GM12878 (cell line): ENCODE results near the gene PLA2G2E. TPM values are rescaled to one million over a fixed set of nuclear protein-coding genes. Genes with fewer than 3 reads are reported as not detected.

Experiments used
- ATAC-seq: fragments of 200-7000 bp; cut with Tn5 transposase; 3 replicates; pipeline ENCODE4 v1.9.1; 2020; ENCODE audit warnings: mild to moderate bottlenecking, moderate library complexity
- BruUV-seq: library from RNA; stranded (reverse); fragments of 400-500 nt; replicated peaks from 2 replicates; lab custom pipeline; 2021; lab: Mats Ljungman, UMichigan
- CTCF ChIA-PET: fragments of 300-600 bp; sonication (Branson Sonifier 250); formaldehyde crosslinking; extraction: SDS; loops from one replicate; lab custom pipeline; 2021; ENCODE audit warnings: inconsistent platforms; lab: Yijun Ruan, JAX
- POLR2A ChIA-PET: fragments of 350-600 bp; formaldehyde crosslinking; extraction: SDS; loops from one replicate; lab custom pipeline; 2021; ENCODE audit warnings: inconsistent platforms; lab: Charles Lee
- RAD21 ChIA-PET: fragments of 300-600 bp; sonication (Branson Sonifier 250); formaldehyde crosslinking; loops from one replicate; lab custom pipeline; 2023; ENCODE audit warnings: antibody characterized with exemption; ENCODE audit not compliant: unreplicated experiment; lab: Charles Lee
- SMC1A ChIA-PET: fragments of 300-600 bp; sonication (Branson Sonifier 250); formaldehyde crosslinking; loops from one replicate; lab custom pipeline; 2023; ENCODE audit not compliant: unreplicated experiment, uncharacterized antibody; lab: Charles Lee
- DNase-seq: peaks from one replicate; pipeline ENCODE4 v3.0.0-alpha.2; 2011; ENCODE audit warnings: low read depth, low spot score
- FAIRE-seq: peaks from 3 replicates; lab custom pipeline; 2011; peaks lifted over from hg19 to GRCh38; lab: Jason Lieb, UNC
- H2AFZ ChIP-seq: 2 replicates; pipeline ENCODE4 v1.6.0; 2011; ENCODE audit warnings: low read depth, low read length, control low read depth; ENCODE audit not compliant: control insufficient read depth
- H3K27ac ChIP-seq: 2 replicates; pipeline ENCODE4 v1.5.1; 2011; ENCODE audit warnings: control low read depth; ENCODE audit not compliant: control insufficient read depth, insufficient read depth
- H3K27me3 ChIP-seq, 2 experiments: replicated peaks in 1 of 2; 2 replicates each; pipeline versions ENCODE4 v1.6.0 to v1.6.1; 2011; ENCODE audit warnings: low read length in 1 of 2; ENCODE audit not compliant: control insufficient read depth in 2 of 2, insufficient read depth in 2 of 2
- H3K36me3 ChIP-seq, 2 experiments: 2 replicates each; pipeline ENCODE4 v1.5.1; 2011; ENCODE audit warnings: low read length in 1 of 2; ENCODE audit not compliant: control insufficient read depth in 2 of 2, insufficient read depth in 2 of 2
- H3K4me1 ChIP-seq: 2 replicates; pipeline ENCODE4 v1.6.1; 2011; ENCODE audit warnings: mild to moderate bottlenecking, low read length, moderate library complexity, mixed read lengths; ENCODE audit not compliant: control insufficient read depth, insufficient read depth
- H3K4me2 ChIP-seq: 2 replicates; pipeline ENCODE4 v1.6.0; 2011; ENCODE audit warnings: control low read depth; ENCODE audit not compliant: control insufficient read depth, insufficient read depth
- H3K4me3 ChIP-seq: fragments of 200-600 bp; sonication (generic); 2 replicates; pipeline ENCODE4 v1.5.1; 2016
- H3K79me2 ChIP-seq: 2 replicates; pipeline ENCODE4 v1.6.0; 2011; ENCODE audit warnings: low read length; ENCODE audit not compliant: control insufficient read depth, insufficient read depth
- H3K9ac ChIP-seq: 2 replicates; pipeline ENCODE4 v1.8.0; 2011; ENCODE audit warnings: low read length, control low read depth, mixed read lengths; ENCODE audit not compliant: control insufficient read depth, insufficient read depth
- H3K9me3 ChIP-seq: replicated peaks from 3 replicates; pipeline ENCODE4 v1.5.1; 2011; ENCODE audit warnings: mild to moderate bottlenecking, low read length; ENCODE audit not compliant: control insufficient read depth, insufficient read depth
- H4K20me1 ChIP-seq: 2 replicates; pipeline ENCODE4 v1.6.0; 2011; ENCODE audit not compliant: control insufficient read depth, insufficient read depth
- CEBPB ChIP-seq, 2 experiments: fragments of 150-350 bp in 1 of 2; IDR thresholded peaks; 2 replicates each; pipeline ENCODE4 v1.6.1; 2012 to 2014; ENCODE audit warnings: low read depth in 2 of 2, low read length in 2 of 2, borderline replicate concordance in 1 of 2, inconsistent platforms in 1 of 2
- CREB1 ChIP-seq: IDR thresholded peaks from 2 replicates; pipeline ENCODE4 v1.6.1; 2012; ENCODE audit warnings: low read depth, mild to moderate bottlenecking, inconsistent platforms
- E2F8 ChIP-seq: fragments of 450-650 bp; IDR thresholded peaks from 2 replicates; pipeline ENCODE4 v1.6.1; 2018; ENCODE audit warnings: mild to moderate bottlenecking, low read depth, moderate library complexity; ENCODE audit not compliant: partially characterized antibody
- FOXK2 ChIP-seq: fragments of 450-650 bp; IDR thresholded peaks from 2 replicates; pipeline ENCODE4 v1.6.1; 2017; ENCODE audit warnings: mild to moderate bottlenecking, moderate library complexity
- HDGF ChIP-seq: fragments of 450-650 bp; IDR thresholded peaks from 2 replicates; pipeline ENCODE4 v1.6.1; 2016; ENCODE audit warnings: antibody characterized with exemption
- IRF4 ChIP-seq: IDR thresholded peaks from 2 replicates; pipeline ENCODE4 v1.6.1; 2011; ENCODE audit warnings: low read depth, low read length
- MEF2B ChIP-seq: fragments of 450-650 bp; IDR thresholded peaks from 2 replicates; pipeline ENCODE4 v1.6.1; 2018; ENCODE audit warnings: mild to moderate bottlenecking, moderate library complexity; ENCODE audit not compliant: partially characterized antibody, poor library complexity, severe bottlenecking
- NR2F1 ChIP-seq: fragments of 450-650 bp; conservative IDR thresholded peaks from 2 replicates; pipeline ENCODE4 v1.6.1; 2017; ENCODE audit warnings: mild to moderate bottlenecking
- PAX8 ChIP-seq: fragments of 450-650 bp; IDR thresholded peaks from 2 replicates; pipeline ENCODE4 v1.6.1; 2017; ENCODE audit warnings: mild to moderate bottlenecking, moderate library complexity
- POU2F2 ChIP-seq: IDR thresholded peaks from 3 replicates; pipeline ENCODE4 v1.6.1; 2011; ENCODE audit warnings: low read depth, mild to moderate bottlenecking, low read length, borderline replicate concordance
- RAD21 ChIP-seq: IDR thresholded peaks from 2 replicates; pipeline ENCODE4 v1.6.1; 2011; ENCODE audit warnings: mild to moderate bottlenecking, low read depth, low read length, moderate library complexity; ENCODE audit not compliant: insufficient read depth
- RB1 ChIP-seq: fragments of 450-650 bp; formaldehyde crosslinking; IDR thresholded peaks from 2 replicates; pipeline ENCODE4 v1.6.1; 2017; ENCODE audit warnings: mild to moderate bottlenecking, borderline replicate concordance
- RELB ChIP-seq: fragments of 450-650 bp; IDR thresholded peaks from 2 replicates; pipeline ENCODE4 v1.6.1; 2017; ENCODE audit warnings: low read depth, mild to moderate bottlenecking, moderate library complexity
- SIX5 ChIP-seq: IDR thresholded peaks from 2 replicates; pipeline ENCODE4 v1.6.1; 2011; ENCODE audit warnings: mild to moderate bottlenecking, low read depth, low read length, moderate library complexity; ENCODE audit not compliant: severe bottlenecking
- SMARCA5 ChIP-seq: fragments of 450-650 bp; IDR thresholded peaks from 2 replicates; pipeline ENCODE4 v1.6.1; 2017; ENCODE audit warnings: mild to moderate bottlenecking
- SP1 ChIP-seq: IDR thresholded peaks from one replicate; pipeline ENCODE4 v1.6.1; 2011; ENCODE audit warnings: low read depth, low read length
- SPI1 ChIP-seq: IDR thresholded peaks from 2 replicates; pipeline ENCODE4 v1.6.1; 2011; ENCODE audit warnings: low read depth, mild to moderate bottlenecking, low read length, moderate library complexity, borderline replicate concordance; ENCODE audit not compliant: insufficient read depth
- SRF ChIP-seq, 2 experiments: IDR thresholded peaks; 2 replicates each; pipeline ENCODE4 v1.6.1; 2011; ENCODE audit warnings: low read depth in 2 of 2, low read length in 2 of 2, mild to moderate bottlenecking in 1 of 2, moderate library complexity in 1 of 2
- TCF12 ChIP-seq: IDR thresholded peaks from 2 replicates; pipeline ENCODE4 v1.6.1; 2011; ENCODE audit warnings: low read depth, mild to moderate bottlenecking, low read length
- USF2 ChIP-seq: IDR thresholded peaks from 2 replicates; pipeline ENCODE4 v1.6.1; 2011; ENCODE audit warnings: low read depth, low read length, improper control_type of control experiment, borderline replicate concordance
- WGBS: methylation state at CpG from one replicate; pipeline ENCODE4 v1.1.6; 2016; ENCODE audit warnings: low lambda C conversion rate; ENCODE audit not compliant: insufficient replicate concordance, insufficient coverage; ENCODE audit errors: missing lambda C conversion rate; 5-methylcytosine and 5-hydroxymethylcytosine counted together
- in situ Hi-C: fragments of 300-500 bp; cut with MboI; formaldehyde crosslinking; loops from 9 replicates; pipeline ENCODE4 v1.14.3; 2018; ENCODE audit warnings: mixed read lengths
- intact Hi-C: fragments of 100-400 bp; cut with micrococcal nuclease; formaldehyde crosslinking; loops from one replicate; pipeline ENCODE4 v1.14.2; 2022; ENCODE audit not compliant: unreplicated experiment
- polyA plus RNA-seq, 11 experiments: library from polyadenylated mRNA; depleted of rRNA in 4 of 11; unstranded in 6 of 11; stranded (reverse) in 5 of 11; fragments of >200 nt; fragmentation: Nextera tagmentation in 4 of 11; fragmentation: Illumina TruSeq in 1 of 11; extraction: Ambion mirVana in 4 of 11; extraction: Trizol in 1 of 11; gene quantifications; 1 replicate in 1 of 11; 2 replicates in 10 of 11; pipeline versions ENCODE4 v1.2.1 to v1.2.3, GENCODE V29; 2011 to 2016; ENCODE audit warnings: inconsistent platforms in 2 of 11, missing spikeins in 2 of 11, low read depth in 1 of 11
- total RNA-seq, 4 experiments: library from RNA; depleted of rRNA in 3 of 4; stranded (reverse); fragments of >200 nt in 3 of 4; fragmentation: Illumina TruSeq in 1 of 4; extraction: Trizol in 1 of 4; gene quantifications; 2 replicates each; pipeline versions ENCODE4 v1.2.1 to v1.2.3, GENCODE V29; 2013 to 2021

Gene PLA2G2E
- total and polyA plus RNA-seq, 10 of the 15 experiments (the other 5 are each of a cell fraction or from before 2014, with no cell fraction given), result not detected

- H3K4me3 ChIP-seq, result peak overlapping the region; percentile 96; the same call in 1 of the 2 replicates
- peaks cover 45% of the 10 kb centered on the region for H3K79me2 ChIP-seq
- H3K4me2 ChIP-seq, result peak overlapping the region; percentile 52
- H2AFZ ChIP-seq, result no peak overlapping the region
- H3K9me3 ChIP-seq, result no peaks in the 10 kb centered on the region
- no peak for ATAC-seq
- ChIA-PET RAD21 (interaction anchor here (1.1 kb wide), 1 partner anchor 239 kb away, joined by 3 read pairs; no protein-coding TSS in a partner anchor), CTCF (interaction anchor here (1.3 to 1.8 kb wide), 2 partner anchors 195 to 328 kb away, joined by 4 read pairs; no protein-coding TSS in a partner anchor)
- H3K36me3 ChIP-seq, result no peaks in the 10 kb centered on the region
- no peaks in the 10 kb centered on the region; the same call in 1 of the 2 replicates for H3K4me1 ChIP-seq
- TF ChIP-seq CEBPB (IDR thresholded peaks at IDR 0.05; ENCODE audit: borderline replicate concordance in 1 of 2, low read depth in 2 of 2, low read length in 2 of 2) (no peak), RAD21 (no peak), SP1 (no peak), SPI1 (no peak), RELB (no peak), RB1 (no peak), SIX5 (no peak), MEF2B (no peak), FOXK2 (no peak), TCF12 (no peak), IRF4 (no peak), CREB1 (no peak), SMARCA5 (no peak), PAX8 (no peak), SRF (IDR thresholded peaks at IDR 0.05; ENCODE audit: low read depth in 2 of 2, low read length in 2 of 2) (no peak), USF2 (no peak), POU2F2 (no peak), HDGF (no peak), E2F8 (no peak), NR2F1 (no peak)
- TF ChIP-seq, all 136 proteins: peak for 0
- Histone ChIP-seq H4K20me1 (no peaks in the 10 kb centered on the region), H3K27me3 (no peaks in the 10 kb centered on the region), H3K9ac (no peak overlapping the region; the same call in 1 of the 2 replicates), H3K27ac (no peak overlapping the region)
- DNase-seq, result no peak
- ChIA-PET POLR2A (no interaction called here), SMC1A (interaction anchor here (0.8 to 1.5 kb wide), 2 partner anchors 222 to 267 kb away, joined by 3 read pairs; no protein-coding TSS in a partner anchor)
- in situ Hi-C loops, result no loop called here
- WGBS, result 93% methylated on average over 2 of the region's 2 CpGs
- no peak for FAIRE-seq
- BruUV-seq, result no TSS peak
- intact Hi-C loops, result no loop called here
Measured at GRCh38 chr1:19884312-19884711, 39.1 kb downstream of the PLA2G2E start.
